ENCODE data around the gene CEP350.
A peak's percentile ranks its signal among the peaks of the same experiment; 100 is the strongest.

Gene CEP350

DNA sequence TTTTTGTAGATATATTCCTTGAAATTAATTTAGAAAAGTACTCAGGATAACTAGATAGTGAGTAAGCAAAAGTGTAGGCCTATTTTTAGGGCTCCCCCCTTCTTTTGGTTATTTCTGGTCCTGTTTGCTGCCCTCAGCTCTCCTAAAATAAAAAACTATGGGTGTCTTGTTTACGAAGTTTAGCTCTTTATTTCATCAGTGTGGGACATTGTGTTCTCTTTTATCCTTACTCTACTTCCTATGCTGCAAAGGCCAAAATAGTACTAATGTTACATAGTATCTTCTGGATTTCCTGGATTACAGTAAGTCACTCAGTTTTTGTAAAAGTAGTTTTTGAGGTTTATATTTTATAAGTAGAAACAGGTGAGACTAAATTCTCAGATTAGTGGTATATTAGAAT, 15.4 kb downstream of the CEP350 start:
- Histone ChIP-seq H3K27ac (ENCODE audit: insufficient read depth in 1 of 2, low read depth in 1 of 2, low read length in 2 of 2, poor library complexity in 1 of 2, severe bottlenecking in 2 of 2) (no peak overlapping the region), H3K36me3 (ENCODE audit: control insufficient read depth in 4 of 4, insufficient read depth in 4 of 4, low read length in 3 of 4) (peaks cover 0 to 5% (median 4%) of the 10 kb centered on the region in 4 experiments), H3K9me3 (ENCODE audit: control extremely low read depth in 1 of 5, control insufficient read depth in 4 of 5, insufficient read depth in 2 of 5, low read depth in 1 of 5, low read length in 4 of 5) (peaks cover 0 to 11% (median 5%) of the 10 kb centered on the region in 5 experiments), H3K4me3 (ENCODE audit: control insufficient read depth in 1 of 7, extremely low read depth in 1 of 7, insufficient read depth in 4 of 7, low read depth in 2 of 7, low read length in 6 of 7) (no peak overlapping the region), H3K4me1 (ENCODE audit: control extremely low read depth in 1 of 4, control insufficient read depth in 4 of 4, insufficient read depth in 4 of 4, low read length in 3 of 4) (peaks cover 0 to 22% (median 8%) of the 10 kb centered on the region in 4 experiments), H3K27me3 (replicated peaks in 2 of 5; ENCODE audit: control insufficient read depth in 4 of 5, insufficient read depth in 5 of 5, low read length in 4 of 5) (no peaks in the 10 kb centered on the region)
- ChIA-PET CTCF (no interaction called here), POLR2A (no interaction called here)
- WGBS (ENCODE audit: insufficient coverage): no CpG with 5 or more reads among the region's 1 CpG
- DNase-seq: no peak

DNA sequence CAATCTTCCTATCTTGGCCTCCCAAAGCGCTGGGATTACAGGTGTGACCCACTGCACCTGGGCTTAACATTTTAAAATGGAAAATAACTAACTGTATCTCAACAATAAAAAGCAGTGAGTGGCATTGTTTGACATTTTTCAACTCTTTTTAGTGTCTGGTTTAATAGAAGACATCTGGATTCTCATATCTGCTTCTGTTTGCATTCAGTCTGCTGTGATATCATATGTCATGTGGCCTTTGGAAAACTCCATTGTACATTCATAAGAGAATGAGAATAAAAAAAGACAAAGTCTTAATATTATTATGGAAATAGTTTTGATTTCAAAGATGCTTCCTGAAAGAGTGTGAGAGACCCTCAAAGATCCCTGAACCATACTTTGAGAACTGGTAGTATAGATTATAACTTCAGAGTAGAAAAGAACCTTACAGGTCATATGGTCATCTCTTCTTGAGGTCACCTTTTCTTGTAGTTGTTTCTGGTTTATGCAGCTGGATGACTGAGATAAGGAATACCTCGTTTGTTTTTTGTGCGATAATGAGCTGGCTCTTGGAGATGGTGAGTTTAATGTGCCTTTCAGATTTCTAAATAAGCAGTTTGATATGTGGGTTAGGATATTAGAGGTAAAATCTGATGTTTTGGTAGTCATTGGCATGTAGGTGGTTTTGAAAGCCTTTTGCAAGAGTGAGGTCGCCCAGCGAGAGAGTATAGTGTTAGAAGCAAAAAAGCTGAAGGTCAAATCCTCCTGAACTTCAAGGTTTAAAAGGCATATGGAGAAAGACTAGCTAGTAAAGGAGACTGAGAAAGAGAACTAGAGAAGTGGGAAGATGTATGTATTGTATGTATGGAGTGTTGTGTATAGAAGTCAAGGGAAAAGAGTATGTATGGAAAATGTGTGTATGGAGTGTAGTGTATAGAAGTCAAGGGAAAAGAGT, 17.2 kb downstream of the CEP350 start:
- no peak overlapping the region for H3K27ac ChIP-seq (ENCODE audit: insufficient read depth in 1 of 2, low read depth in 1 of 2, low read length in 2 of 2, poor library complexity in 1 of 2, severe bottlenecking in 2 of 2)
- peaks cover 0 to 5% (median 2%) of the 10 kb centered on the region in 4 experiments for H3K36me3 ChIP-seq (ENCODE audit: control insufficient read depth in 4 of 4, insufficient read depth in 4 of 4, low read length in 3 of 4)
- ChIA-PET CTCF (interaction anchor here (1.2 kb wide), 1 partner anchor 17 kb away, joined by 5 read pairs; the partner anchor contains the start of gene CEP350), POLR2A (no interaction called here)
- 73% methylated on average over 4 of the region's 5 CpGs for WGBS (ENCODE audit: insufficient coverage)
- no peak overlapping the region for H3K4me3 ChIP-seq (ENCODE audit: control insufficient read depth in 1 of 7, extremely low read depth in 1 of 7, insufficient read depth in 4 of 7, low read depth in 2 of 7, low read length in 6 of 7)
- H3K4me1 ChIP-seq (ENCODE audit: control extremely low read depth in 1 of 4, control insufficient read depth in 4 of 4, insufficient read depth in 4 of 4, low read length in 3 of 4): peaks cover 0 to 27% (median 8%) of the 10 kb centered on the region in 4 experiments
- DNase-seq: peak in 2 of 3 donors; percentile 50 to 70
- peaks cover 0 to 1% (median under 1%) of the 10 kb centered on the region in 5 experiments for H3K9me3 ChIP-seq (ENCODE audit: control extremely low read depth in 1 of 5, control insufficient read depth in 4 of 5, insufficient read depth in 2 of 5, low read depth in 1 of 5, low read length in 4 of 5)
- H3K27me3 ChIP-seq (replicated peaks in 2 of 5; ENCODE audit: control insufficient read depth in 4 of 5, insufficient read depth in 5 of 5, low read length in 4 of 5): no peaks in the 10 kb centered on the region

GRCh38 chr1:179973198-179974110, 18.8 kb downstream of the CEP350 start:
- WGBS (ENCODE audit: insufficient coverage): no CpG with 5 or more reads among the region's 6 CpGs
- Histone ChIP-seq H3K4me1 (ENCODE audit: control extremely low read depth in 1 of 4, control insufficient read depth in 4 of 4, insufficient read depth in 4 of 4, low read length in 3 of 4) (peaks cover 0 to 34% (median 8%) of the 10 kb centered on the region in 4 experiments), H3K27ac (ENCODE audit: insufficient read depth in 1 of 2, low read depth in 1 of 2, low read length in 2 of 2, poor library complexity in 1 of 2, severe bottlenecking in 2 of 2) (peak overlapping the region in 1 of 2 experiments; percentile 4), H3K4me3 (ENCODE audit: control insufficient read depth in 1 of 7, extremely low read depth in 1 of 7, insufficient read depth in 4 of 7, low read depth in 2 of 7, low read length in 6 of 7) (no peak overlapping the region), H3K9me3 (ENCODE audit: control extremely low read depth in 1 of 5, control insufficient read depth in 4 of 5, insufficient read depth in 2 of 5, low read depth in 1 of 5, low read length in 4 of 5) (no peaks in the 10 kb centered on the region), H3K36me3 (ENCODE audit: control insufficient read depth in 4 of 4, insufficient read depth in 4 of 4, low read length in 3 of 4) (peaks cover 0 to 4% (median 2%) of the 10 kb centered on the region in 4 experiments), H3K27me3 (replicated peaks in 2 of 5; ENCODE audit: control insufficient read depth in 4 of 5, insufficient read depth in 5 of 5, low read length in 4 of 5) (no peaks in the 10 kb centered on the region)
- ChIA-PET CTCF (interaction anchor here (0.7 kb wide), 1 partner anchor 110 kb away, joined by 3 read pairs; no protein-coding TSS in a partner anchor), POLR2A (no interaction called here)
- DNase-seq: peak in 2 of 3 donors; percentile 40 to 49

DNA sequence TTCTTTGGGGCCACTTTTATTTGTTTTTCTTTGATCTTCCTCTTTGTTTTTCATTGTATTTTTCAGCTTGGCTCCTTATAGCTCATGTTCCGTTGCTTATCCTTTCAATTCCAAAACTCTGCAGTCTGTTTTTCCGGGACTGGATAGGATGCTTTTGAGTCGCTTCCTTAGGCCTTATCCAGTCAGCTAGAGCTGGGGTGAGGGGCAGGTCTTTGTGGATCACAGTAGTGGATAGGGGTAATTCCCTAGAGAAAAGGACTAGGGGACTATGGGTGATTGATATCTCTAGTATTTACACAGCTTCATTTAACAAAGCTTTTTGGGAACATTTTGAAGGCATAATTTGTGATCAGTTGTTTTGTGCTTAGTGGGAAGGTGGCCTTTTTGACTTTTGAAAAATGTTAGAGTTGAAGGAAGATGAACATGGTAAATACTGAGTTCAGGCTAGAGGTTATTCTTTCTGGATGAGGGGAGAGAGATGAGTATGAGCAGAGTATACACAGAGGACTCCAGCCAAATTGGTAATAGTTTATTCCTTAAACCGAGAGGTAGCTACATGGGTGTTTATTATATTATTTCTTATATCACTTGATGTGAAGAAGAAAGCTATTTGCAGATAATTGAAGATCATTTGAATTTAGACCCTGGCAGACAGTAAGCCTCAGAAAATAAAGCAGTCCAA, 22.5 kb downstream of the CEP350 start:
- 100% methylated on average over 1 of the region's 4 CpGs for WGBS (ENCODE audit: insufficient coverage)
- POLR2A ChIA-PET: interaction anchor here (0.9 kb wide), 1 partner anchor 11 kb away, joined by 3 read pairs; no protein-coding TSS in a partner anchor

DNA sequence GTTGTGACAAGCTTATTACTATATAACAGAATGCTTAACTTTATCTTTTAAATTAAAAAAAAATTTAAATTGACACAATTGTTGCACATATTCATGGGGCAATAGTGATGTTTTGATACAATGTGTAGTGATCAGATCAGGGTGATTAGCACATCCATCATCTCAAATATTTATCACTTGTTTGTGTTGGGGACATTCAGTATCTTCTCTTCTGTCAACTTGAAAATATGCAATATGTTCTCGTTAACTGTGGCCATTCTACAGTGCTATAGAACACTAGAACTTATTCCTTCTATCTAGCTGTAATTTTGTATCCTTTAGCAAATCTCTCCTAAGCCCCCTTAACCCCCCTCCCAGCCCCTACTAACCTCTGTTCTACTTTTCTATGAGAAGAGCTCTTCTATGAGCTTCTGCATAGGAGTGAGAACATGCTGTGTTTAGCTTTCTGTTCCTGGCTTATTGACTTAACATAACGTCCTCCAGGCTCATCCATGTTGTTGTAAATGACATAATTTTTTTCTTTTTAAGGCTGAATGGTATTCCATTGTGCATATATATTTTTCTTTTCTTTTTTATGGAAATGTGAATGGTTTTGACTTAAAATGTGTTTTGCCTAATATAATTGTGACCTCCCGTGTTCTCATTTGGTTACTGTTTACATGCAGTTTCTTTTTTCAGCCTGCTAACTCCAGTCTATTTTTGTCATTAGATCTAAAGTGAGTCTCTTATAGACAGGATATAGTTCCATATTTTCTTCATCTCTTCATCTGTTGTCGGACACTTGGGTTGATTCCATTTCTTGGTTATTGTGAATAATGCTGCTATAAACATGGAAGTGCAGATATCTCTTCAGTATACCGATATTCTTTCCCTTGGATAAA, 23.8 kb downstream of the CEP350 start:
- no peak for DNase-seq
- no CpG with 5 or more reads among the region's 5 CpGs for WGBS (ENCODE audit: insufficient coverage)
- ChIA-PET POLR2A (interaction anchor here (0.9 kb wide), 1 partner anchor 12 kb away, joined by 3 read pairs; no protein-coding TSS in a partner anchor), CTCF (interaction anchor here (0.6 to 4.1 kb wide), 7 partner anchors 8 to 78 kb away, joined by 3 to 11 read pairs (median 4); partner anchors contain the start of gene CEP350)
- Histone ChIP-seq H3K4me3 (ENCODE audit: control insufficient read depth in 1 of 7, extremely low read depth in 1 of 7, insufficient read depth in 4 of 7, low read depth in 2 of 7, low read length in 6 of 7) (no peak overlapping the region), H3K4me1 (ENCODE audit: control extremely low read depth in 1 of 4, control insufficient read depth in 4 of 4, insufficient read depth in 4 of 4, low read length in 3 of 4) (peaks cover 0 to 16% (median 0%) of the 10 kb centered on the region in 4 experiments), H3K27ac (ENCODE audit: insufficient read depth in 1 of 2, low read depth in 1 of 2, low read length in 2 of 2, poor library complexity in 1 of 2, severe bottlenecking in 2 of 2) (no peak overlapping the region), H3K36me3 (ENCODE audit: control insufficient read depth in 4 of 4, insufficient read depth in 4 of 4, low read length in 3 of 4) (no peaks in the 10 kb centered on the region), H3K9me3 (ENCODE audit: control extremely low read depth in 1 of 5, control insufficient read depth in 4 of 5, insufficient read depth in 2 of 5, low read depth in 1 of 5, low read length in 4 of 5) (peaks cover 0 to 6% (median 0%) of the 10 kb centered on the region in 5 experiments), H3K27me3 (replicated peaks in 2 of 5; ENCODE audit: control insufficient read depth in 4 of 5, insufficient read depth in 5 of 5, low read length in 4 of 5) (no peaks in the 10 kb centered on the region)

More for the DNA sequence above, 22.5 kb downstream of the CEP350 start:
- DNase-seq: no peak
- Histone ChIP-seq H3K9me3 (ENCODE audit: control extremely low read depth in 1 of 5, control insufficient read depth in 4 of 5, insufficient read depth in 2 of 5, low read depth in 1 of 5, low read length in 4 of 5) (peaks cover 0 to 6% (median 0%) of the 10 kb centered on the region in 5 experiments), H3K36me3 (ENCODE audit: control insufficient read depth in 4 of 4, insufficient read depth in 4 of 4, low read length in 3 of 4) (no peaks in the 10 kb centered on the region), H3K4me1 (ENCODE audit: control extremely low read depth in 1 of 4, control insufficient read depth in 4 of 4, insufficient read depth in 4 of 4, low read length in 3 of 4) (peaks cover 0 to 17% (median 0%) of the 10 kb centered on the region in 4 experiments), H3K27me3 (replicated peaks in 2 of 5; ENCODE audit: control insufficient read depth in 4 of 5, insufficient read depth in 5 of 5, low read length in 4 of 5) (no peaks in the 10 kb centered on the region), H3K27ac (ENCODE audit: insufficient read depth in 1 of 2, low read depth in 1 of 2, low read length in 2 of 2, poor library complexity in 1 of 2, severe bottlenecking in 2 of 2) (peak overlapping the region in 1 of 2 experiments; percentile 41), H3K4me3 (ENCODE audit: control insufficient read depth in 1 of 7, extremely low read depth in 1 of 7, insufficient read depth in 4 of 7, low read depth in 2 of 7, low read length in 6 of 7) (peak overlapping the region in 2 of 7 experiments; percentile 11 to 28)
- CTCF ChIA-PET: interaction anchor here (0.7 to 4.1 kb wide), 7 partner anchors 10 to 94 kb away, joined by 3 to 11 read pairs (median 4); partner anchors contain the start of gene CEP350

Data from common myeloid progenitor, CD34-positive (primary cell).